Right lobe of liver (tissue), 6 donors: ENCODE data around the gene NLRC5. TPM values are rescaled to one million over a fixed set of nuclear protein-coding genes. Genes with fewer than 3 reads are reported as not detected.
A peak's percentile ranks its signal among the peaks of the same experiment; 100 is the strongest.

Experiments used
- ATAC-seq, 4 donors: fragments of 200-7000 bp; cut with Tn5 transposase; one replicate each; pipeline ENCODE4 v1.9.1; 2020; ENCODE audit warnings: mild to moderate bottlenecking in 4 of 4, moderate library complexity in 4 of 4
- DNase-seq, 3 donors: peaks; one replicate each; pipeline ENCODE4 v3.0.0-alpha.2; 2020
- H3K27ac ChIP-seq, 3 donors: fragments of 200-600 bp; one replicate each; pipeline ENCODE4 v1.8.0; 2022
- H3K27me3 ChIP-seq, 2 donors: fragments of 200-600 bp; one replicate each; pipeline ENCODE4 v1.8.0; 2022
- H3K36me3 ChIP-seq, 4 donors: fragments of 200-600 bp; sonication (generic) in 1 of 4; one replicate each; pipeline versions ENCODE4 v1.5.1 to v1.8.0; 2017 to 2022; ENCODE audit warnings: control low read depth in 1 of 4
- H3K4me1 ChIP-seq, 4 donors: fragments of 200-600 bp; sonication (generic) in 1 of 4; one replicate each; pipeline versions ENCODE4 v1.5.1 to v1.8.0; 2017 to 2022; ENCODE audit warnings: control low read depth in 1 of 4
- H3K4me3 ChIP-seq, 3 donors: fragments of 200-600 bp; one replicate each; pipeline ENCODE4 v1.8.0; 2022
- H3K9me3 ChIP-seq, 4 donors: fragments of 200-600 bp; sonication (generic) in 1 of 4; one replicate each; pipeline versions ENCODE4 v1.5.1 to v1.8.0; 2017 to 2022; ENCODE audit warnings: control low read depth in 1 of 4
- CTCF ChIP-seq, 4 donors: fragments of 200-600 bp in 3 of 4; fragments of 450-650 bp in 1 of 4; IDR thresholded peaks; one replicate each; pipeline versions ENCODE4 v1.5.1 to v1.8.0; 2016 to 2022; ENCODE audit warnings: antibody characterized with exemption in 4 of 4, mild to moderate bottlenecking in 2 of 4
- POLR2A ChIP-seq: fragments of 450-650 bp; IDR thresholded peaks from one replicate; pipeline ENCODE4 v1.6.1; 2017; ENCODE audit warnings: antibody characterized with exemption, mild to moderate bottlenecking
- WGBS: methylation state at CpG from one replicate; pipeline ENCODE4 v1.1.6; 2018; ENCODE audit warnings: low coverage, low lambda C conversion rate; ENCODE audit not compliant: insufficient coverage; ENCODE audit errors: missing lambda C conversion rate; 5-methylcytosine and 5-hydroxymethylcytosine counted together
- intact Hi-C, 2 donors: fragments of 100-400 bp; cut with DNase I; formaldehyde crosslinking; loops; one replicate each; pipeline versions ENCODE4 v1.11.2 to v1.14.1; 2022
- total RNA-seq, 6 experiments: library from RNA; depleted of rRNA in 2 of 6; stranded (reverse); fragments of >200 nt in 2 of 6; fragmentation: NEBNext Ultra II Directional in 3 of 6; extraction: Animal tissue kit (Norgen Biotek cat#: 25700) in 3 of 6; gene quantifications; one replicate each; pipeline versions ENCODE4 v1.1.0 to v1.2.4, GENCODE V29; 2016 to 2023
- donor health status: DM: no; HTN: yes; CAD: no.
- donor health status: DM: no; HTN: no; CAD: no.
- donor health status: DM: no; HTN: no; CAD: no.
- donor health status: DM: no; HTN: yes; CAD: no.
- donor health status: DM: no; HTN: yes; CAD: no.

NLRC5 gene
- total RNA-seq, 6 experiments from 2014 or later = 4.6 to 25.2 (median 13.3) TPM

GRCh38 chr16:56941856-56942331 is 47.5 kb upstream of the NLRC5 start:
- ATAC-seq = no peak
- H3K9me3 ChIP-seq = no peaks in the 10 kb centered on the region
- 92% methylated on average over 6 of the region's 9 CpGs for WGBS
- H3K4me1 ChIP-seq = peaks cover 0 to 16% (median 9%) of the 10 kb centered on the region in 4 donors
- no peak overlapping the region for H3K27ac ChIP-seq
- H3K36me3 ChIP-seq = peaks cover 46 to 93% (median 74%) of the 10 kb centered on the region in 4 donors
- DNase-seq = no peak
- no peak for TF ChIP-seq POLR2A
- no peak for TF ChIP-seq CTCF (IDR thresholded peaks at IDR 0.05)
- H3K4me3 ChIP-seq = no peak overlapping the region
- no peaks in the 10 kb centered on the region for H3K27me3 ChIP-seq
- intact Hi-C loops = no loop called here

- Histone ChIP-seq H3K27ac (no peak overlapping the region), H3K4me3 (no peak overlapping the region), H3K4me1 (peaks cover 0 to 12% (median 5%) of the 10 kb centered on the region in 4 donors), H3K36me3 (peaks cover 41 to 74% (median 58%) of the 10 kb centered on the region in 4 donors), H3K27me3 (no peaks in the 10 kb centered on the region), H3K9me3 (no peaks in the 10 kb centered on the region)
- intact Hi-C loops = no loop called here
- DNase-seq (no peak), ATAC-seq (no peak)
- TF ChIP-seq CTCF (IDR thresholded peaks at IDR 0.05) (no peak), POLR2A (peak; percentile 15)
- WGBS = 47% methylated on average over 6 of the region's 6 CpGs
Observed at GRCh38 chr16:56943761-56944375, 45.5 kb upstream of the NLRC5 start.

- no peak overlapping the region for H3K4me3 ChIP-seq
- ATAC-seq = peak in 2 of 4 donors; percentile 8 to 15
- WGBS = 50% methylated on average over 1 of the region's 2 CpGs
- peak overlapping the region in 1 of 3 donors; percentile 2 for H3K27ac ChIP-seq
- intact Hi-C loops = no loop called here
- H3K4me1 ChIP-seq = peaks cover 0 to 10% (median 5%) of the 10 kb centered on the region in 4 donors
- H3K36me3 ChIP-seq = peaks cover 31 to 61% (median 45%) of the 10 kb centered on the region in 4 donors
- DNase-seq = no peak
- H3K9me3 ChIP-seq = no peaks in the 10 kb centered on the region
- no peak for TF ChIP-seq CTCF (IDR thresholded peaks at IDR 0.05)
- TF ChIP-seq POLR2A = no peak
- H3K27me3 ChIP-seq = no peaks in the 10 kb centered on the region
Observed at GRCh38 chr16:56944954-56945839, 44.2 kb upstream of the NLRC5 start.

- H3K4me3 ChIP-seq = no peak overlapping the region
- H3K27ac ChIP-seq = no peak overlapping the region
- ATAC-seq (peak; percentile 7 to 46 (median 14)), DNase-seq (no peak)
- H3K4me1 ChIP-seq = peaks cover 0 to 10% (median 5%) of the 10 kb centered on the region in 4 donors
- no peaks in the 10 kb centered on the region for H3K9me3 ChIP-seq
- H3K36me3 ChIP-seq = peaks cover 25 to 53% (median 39%) of the 10 kb centered on the region in 4 donors
- intact Hi-C loops = no loop called here
- WGBS = 52% methylated on average over 7 of the region's 12 CpGs
- H3K27me3 ChIP-seq = no peaks in the 10 kb centered on the region
- TF ChIP-seq POLR2A = no peak
- TF ChIP-seq CTCF (IDR thresholded peaks at IDR 0.05) = no peak
Observed at GRCh38 chr16:56945847-56946527, 43.4 kb upstream of the NLRC5 start.
